Chondrocyte (in vitro differentiated cells): ENCODE data around the gene COL4A4. TPM values are rescaled to one million over a fixed set of nuclear protein-coding genes. Genes with fewer than 3 reads are reported as not detected.

Source experiments
- DNase-seq: peaks from one replicate; pipeline ENCODE4 v3.0.0; 2021; ENCODE audit warnings: mixed read lengths, low spot score
- H3K27ac Mint-ChIP-seq: one replicate; pipeline ENCODE4 v1.8.0; 2021; ENCODE audit warnings: mild to moderate bottlenecking, moderate library complexity, mixed read lengths; ENCODE audit not compliant: unreplicated experiment
- H3K27me3 Mint-ChIP-seq: 2 replicates; pipeline ENCODE4 v1.8.0; 2021; ENCODE audit warnings: low read depth, mixed read lengths
- H3K36me3 Mint-ChIP-seq: 2 replicates; pipeline ENCODE4 v1.8.0; 2021; ENCODE audit warnings: low read depth, mixed read lengths
- H3K4me1 Mint-ChIP-seq: 2 replicates; pipeline ENCODE4 v1.8.0; 2021; ENCODE audit warnings: low read depth, mild to moderate bottlenecking, mixed read lengths
- H3K4me3 Mint-ChIP-seq: one replicate; pipeline ENCODE4 v1.8.0; 2021; ENCODE audit warnings: mild to moderate bottlenecking, moderate library complexity, mixed read lengths; ENCODE audit not compliant: unreplicated experiment
- H3K9me3 Mint-ChIP-seq: 2 replicates; pipeline ENCODE4 v1.8.0; 2021; ENCODE audit warnings: low read depth, mixed read lengths
- CTCF ChIP-seq: fragments of 200-600 bp; sonication (generic); IDR thresholded peaks from 2 replicates; pipeline ENCODE4 v1.5.0; 2021; ENCODE audit warnings: antibody characterized with exemption, mild to moderate bottlenecking, moderate library complexity
- total RNA-seq: library from RNA; stranded (reverse); gene quantifications from 3 replicates; pipeline ENCODE4 v1.2.1, GENCODE V29; 2021

The COL4A4 gene
- total RNA-seq, 1 donor from 2014 or later, result 7.3 TPM

DNA sequence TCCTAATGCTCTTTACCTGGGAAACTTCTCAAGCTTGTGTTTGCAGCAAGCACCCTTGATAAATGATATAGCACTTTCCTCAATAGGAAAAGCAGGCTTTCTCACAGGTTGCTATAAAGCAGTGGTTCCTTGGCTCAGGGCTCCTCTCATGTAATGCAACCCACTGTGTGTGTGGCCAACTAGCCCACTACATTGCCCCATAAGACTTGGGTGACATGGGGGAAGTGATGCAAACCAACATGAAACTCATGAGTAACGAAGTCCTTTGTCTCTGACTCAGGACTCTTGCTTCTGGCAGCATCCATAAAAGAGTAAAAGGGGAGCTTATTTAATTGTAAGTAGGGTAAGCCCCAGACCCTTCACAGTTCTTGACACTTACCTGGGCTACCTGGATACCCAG is 106.9 kb downstream of the COL4A4 start:
- H3K27ac Mint-ChIP-seq, result no peak overlapping the region
- no peak for TF ChIP-seq CTCF

GRCh38 chr2:227054006-227054405 is 110.0 kb downstream of the COL4A4 start:
- Mint-ChIP-seq H3K4me3 (no peak overlapping the region), H3K27ac (no peak overlapping the region), H3K27me3 (no peaks in the 10 kb centered on the region), H3K36me3 (no peaks in the 10 kb centered on the region), H3K9me3 (no peaks in the 10 kb centered on the region), H3K4me1 (no peaks in the 10 kb centered on the region)
- TF ChIP-seq CTCF, result no peak
- no peak for DNase-seq

More for the DNA sequence above, 106.9 kb downstream of the COL4A4 start:
- no peaks in the 10 kb centered on the region for H3K4me1 Mint-ChIP-seq
- no peaks in the 10 kb centered on the region for H3K27me3 Mint-ChIP-seq
- no peak for DNase-seq
- no peak overlapping the region for H3K4me3 Mint-ChIP-seq
- no peaks in the 10 kb centered on the region for H3K9me3 Mint-ChIP-seq
- H3K36me3 Mint-ChIP-seq, result no peaks in the 10 kb centered on the region

DNA sequence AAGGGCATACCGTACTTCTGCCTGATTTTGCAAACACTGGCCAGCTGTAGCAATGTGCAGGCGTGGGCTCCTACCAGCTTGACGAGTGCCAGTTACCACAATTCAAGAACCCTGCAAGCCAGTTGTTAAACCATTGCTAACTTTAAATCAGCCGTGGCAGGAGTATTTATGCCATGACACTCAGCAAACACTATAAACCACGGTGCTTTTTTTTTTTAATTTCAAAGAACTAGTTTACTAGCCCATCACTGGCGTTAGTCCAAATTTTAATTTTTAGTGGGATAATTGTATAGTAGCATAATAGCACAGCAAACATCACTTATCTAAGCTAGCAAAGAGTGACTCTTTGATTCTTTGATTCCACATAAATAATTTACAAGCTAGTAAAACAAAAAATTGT is 111.1 kb downstream of the COL4A4 start:
- Mint-ChIP-seq H3K9me3 (peaks cover 5% of the 10 kb centered on the region), H3K4me1 (no peaks in the 10 kb centered on the region), H3K27me3 (no peaks in the 10 kb centered on the region), H3K27ac (no peak overlapping the region), H3K36me3 (no peaks in the 10 kb centered on the region), H3K4me3 (no peak overlapping the region)
- no peak for TF ChIP-seq CTCF
- DNase-seq, result no peak

- Mint-ChIP-seq H3K4me3 (no peak overlapping the region), H3K36me3 (no peaks in the 10 kb centered on the region), H3K27me3 (no peaks in the 10 kb centered on the region), H3K4me1 (no peaks in the 10 kb centered on the region), H3K27ac (no peak overlapping the region), H3K9me3 (peaks cover 5% of the 10 kb centered on the region)
- no peak for TF ChIP-seq CTCF
- no peak for DNase-seq
These were observed 120.0 kb downstream of the COL4A4 start for GRCh38 chr2:227043981-227044380.

DNA sequence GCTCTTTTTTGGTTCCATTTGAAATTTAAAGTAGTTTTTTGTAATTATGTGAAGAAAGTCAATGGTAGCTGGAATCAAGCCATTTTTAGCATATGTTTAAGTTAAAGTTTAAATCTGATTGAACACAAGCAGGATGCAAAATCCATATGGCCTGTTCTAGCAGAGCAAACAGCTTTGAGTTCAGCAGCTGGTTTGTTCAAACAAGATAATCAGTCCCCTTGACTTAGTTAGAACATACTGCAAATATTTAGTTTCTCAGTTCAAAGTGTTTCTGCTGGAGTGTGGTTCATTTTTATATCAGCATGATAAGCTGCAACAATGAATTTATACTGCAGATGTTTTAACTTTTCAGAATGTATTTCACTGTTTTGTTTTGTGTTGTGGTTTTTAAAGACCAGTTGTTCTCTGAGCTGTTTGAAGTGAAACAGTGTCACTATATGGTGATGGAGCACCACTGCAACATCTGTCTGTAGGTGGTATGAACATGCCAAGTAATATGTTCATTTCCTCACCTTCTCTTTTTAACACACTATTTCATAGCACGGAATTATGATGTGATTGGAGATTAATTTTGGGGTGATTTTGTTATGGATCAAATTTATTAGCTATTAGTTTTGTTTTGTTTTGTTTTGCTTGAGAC is 125.3 kb downstream of the COL4A4 start:
- H3K9me3 Mint-ChIP-seq, result no peaks in the 10 kb centered on the region
- no peaks in the 10 kb centered on the region for H3K27me3 Mint-ChIP-seq
- no peak for DNase-seq
- no peaks in the 10 kb centered on the region for H3K4me1 Mint-ChIP-seq
- H3K27ac Mint-ChIP-seq, result no peak overlapping the region
- no peak for TF ChIP-seq CTCF
- H3K4me3 Mint-ChIP-seq, result no peak overlapping the region
- H3K36me3 Mint-ChIP-seq, result no peaks in the 10 kb centered on the region
